GM23248 (cell line): Measurements from ENCODE around the gene ATAD1.

ENCODE experiments used
- EZH2 ChIP-seq: fragments of 200-600 bp; sonication (generic); IDR thresholded peaks from 2 replicates; pipeline ENCODE4 v1.6.1; 2018; ENCODE audit warnings: antibody characterized with exemption, mild to moderate bottlenecking; ENCODE audit not compliant: insufficient read depth, poor library complexity, severe bottlenecking
- EZH2phosphoT487 ChIP-seq: fragments of 200-600 bp; sonication (generic); IDR thresholded peaks from 2 replicates; pipeline ENCODE4 v1.6.1; 2018; ENCODE audit warnings: antibody characterized with exemption, moderate library complexity, mild to moderate bottlenecking, low read depth; ENCODE audit not compliant: insufficient read depth

GRCh38 chr10:87844837-87845623 is 27.0 kb upstream of the ATAD1 start:
- TF ChIP-seq EZH2phosphoT487 (no peak), EZH2 (no peak)
